AG20443 (cell line): ENCODE measurements around the gene MRPL18.
"Not testable (repeated sequence)": the region's sequence is repeated elsewhere in the genome, so short reads cannot be mapped to it uniquely, and the experiment has no call there.

Source experiments
- DNase-seq: peaks from one replicate; pipeline ENCODE4 v3.0.0; 2012; ENCODE audit warnings: low spot score, mixed read lengths

Gene MRPL18

DNA sequence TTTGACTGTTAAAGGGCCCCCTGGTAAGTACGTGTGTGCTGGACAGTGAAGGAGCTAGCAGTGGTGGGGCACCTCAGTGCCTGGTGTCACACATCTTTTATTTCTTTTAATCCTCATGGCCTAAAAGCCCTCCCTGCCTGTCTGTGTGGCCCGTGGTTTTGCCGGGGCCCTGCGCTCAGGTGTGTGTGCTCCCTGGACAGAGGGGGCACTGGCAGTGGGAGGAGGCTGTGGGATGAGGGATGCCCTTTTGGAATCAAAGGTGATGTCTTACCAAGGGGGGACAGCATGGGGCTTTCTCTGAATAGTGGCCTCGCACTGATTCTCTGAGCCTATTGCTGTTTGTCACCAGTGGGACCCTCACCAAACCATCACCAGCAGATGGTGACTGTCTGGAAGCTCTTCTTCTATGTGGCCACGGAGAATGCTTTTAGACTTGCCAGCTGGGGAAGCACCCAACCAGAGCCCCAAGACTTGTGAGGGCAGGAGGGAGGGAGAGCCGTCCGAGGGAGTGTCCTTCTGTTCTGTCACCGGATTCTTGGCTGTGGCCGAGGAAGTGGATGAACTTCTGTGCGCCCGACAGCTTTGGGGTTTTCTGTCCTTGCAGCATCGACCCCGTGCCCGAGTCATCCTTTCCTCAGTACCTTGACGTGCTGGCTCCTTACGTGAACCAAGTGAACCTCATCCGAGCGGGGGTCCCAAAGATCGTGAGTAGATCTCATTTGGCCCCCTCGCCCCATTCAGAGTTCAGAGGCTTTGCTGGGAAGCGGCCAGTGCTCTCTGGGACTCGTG is 27.9 kb downstream of the MRPL18 start:
- no peak for DNase-seq

DNA sequence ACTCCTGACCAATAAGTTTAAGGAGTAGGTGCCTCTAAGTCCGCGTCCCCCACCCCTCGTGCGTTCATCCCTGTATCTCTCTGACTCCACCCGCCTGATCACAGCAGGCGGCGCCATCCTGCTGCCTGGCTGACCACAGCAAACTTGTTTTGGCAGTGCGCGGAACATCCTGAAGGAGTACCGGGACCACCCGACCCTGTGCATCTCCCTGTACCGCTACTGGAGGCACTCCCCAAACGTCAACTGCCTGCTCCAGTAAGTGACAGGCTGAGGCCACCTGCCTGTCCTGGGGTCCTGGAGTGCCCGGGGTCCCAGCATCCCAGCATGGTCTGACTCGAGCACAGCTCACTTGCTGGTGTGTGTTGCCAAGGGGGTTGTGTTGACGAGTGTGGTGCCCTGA is 28.8 kb downstream of the MRPL18 start:
- no peak for DNase-seq

DNA sequence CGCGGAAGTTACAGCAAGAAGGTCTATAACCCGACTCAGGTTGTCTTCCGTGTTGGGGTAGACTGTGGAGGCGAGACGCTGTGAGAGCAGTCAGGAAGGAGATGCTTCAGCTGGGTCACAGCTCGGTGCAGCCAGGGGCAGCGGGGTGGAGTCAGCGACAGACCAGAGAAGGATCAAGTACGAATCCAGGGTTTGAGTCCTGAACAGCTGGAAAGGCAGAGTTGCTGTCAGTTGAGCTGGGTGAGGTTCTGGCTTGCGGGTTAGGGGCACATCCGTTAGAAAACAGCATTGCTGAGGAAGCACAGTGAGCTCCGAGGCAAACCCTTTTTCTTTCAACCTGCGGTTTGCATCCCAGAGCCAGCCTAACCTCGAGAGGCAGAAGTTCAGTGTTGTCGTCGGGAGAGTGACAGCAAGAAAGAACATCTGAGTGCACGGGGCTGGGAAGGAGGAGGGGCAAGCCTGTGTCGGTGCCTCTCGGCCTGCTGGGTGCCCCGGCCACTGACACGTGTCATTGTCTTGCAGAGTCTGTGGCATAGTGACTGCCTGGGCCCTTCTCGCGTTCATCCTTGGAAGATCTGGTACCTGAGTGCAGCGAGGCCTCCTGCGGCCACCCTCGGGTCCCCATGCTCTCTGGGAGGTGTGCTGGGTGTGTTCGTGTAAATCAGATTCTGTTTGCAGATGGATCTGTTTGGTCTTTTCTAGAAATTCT is 29.8 kb downstream of the MRPL18 start:
- no peak for DNase-seq

DNA sequence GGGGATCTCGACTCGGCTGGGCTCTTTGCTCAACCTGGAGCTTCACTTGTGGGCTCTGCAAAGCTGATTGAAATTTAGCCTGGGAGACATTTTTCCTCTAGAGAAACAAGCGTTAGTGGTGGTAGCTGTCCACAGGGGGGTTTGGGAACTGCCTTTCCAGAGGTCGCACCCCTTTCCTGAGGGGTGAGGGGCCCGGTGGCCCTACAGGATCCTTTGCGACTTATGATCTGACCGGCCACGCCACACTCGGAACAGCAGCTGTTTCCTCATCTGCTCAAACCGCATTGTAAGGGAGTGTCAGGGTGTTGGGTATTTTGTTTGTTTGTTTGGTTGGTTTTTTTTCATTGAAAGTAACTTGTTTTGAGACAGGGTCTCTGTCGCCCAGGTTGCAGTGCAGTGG is 30.9 kb downstream of the MRPL18 start:
- DNase-seq: no peak

DNA sequence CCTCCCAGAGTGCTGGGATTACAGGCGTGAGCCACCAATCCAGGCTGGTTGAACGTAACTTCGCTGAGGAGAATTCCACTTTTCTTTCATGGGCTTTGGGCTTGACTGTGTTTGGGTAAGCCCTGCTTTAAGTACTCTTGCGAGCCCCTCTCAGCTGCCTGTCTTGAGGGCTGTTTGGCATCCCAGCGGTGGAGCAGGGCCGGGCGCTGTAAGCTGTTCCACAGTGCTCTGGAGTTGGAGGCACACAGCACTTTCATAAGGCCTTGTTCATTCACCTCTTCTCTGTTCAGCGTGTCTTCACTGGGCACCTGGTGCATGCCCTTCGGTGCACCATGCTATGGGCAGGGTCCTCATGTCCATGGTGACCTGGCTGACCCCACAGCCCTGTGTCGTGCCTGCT is 31.5 kb downstream of the MRPL18 start:
- DNase-seq: no peak

DNA sequence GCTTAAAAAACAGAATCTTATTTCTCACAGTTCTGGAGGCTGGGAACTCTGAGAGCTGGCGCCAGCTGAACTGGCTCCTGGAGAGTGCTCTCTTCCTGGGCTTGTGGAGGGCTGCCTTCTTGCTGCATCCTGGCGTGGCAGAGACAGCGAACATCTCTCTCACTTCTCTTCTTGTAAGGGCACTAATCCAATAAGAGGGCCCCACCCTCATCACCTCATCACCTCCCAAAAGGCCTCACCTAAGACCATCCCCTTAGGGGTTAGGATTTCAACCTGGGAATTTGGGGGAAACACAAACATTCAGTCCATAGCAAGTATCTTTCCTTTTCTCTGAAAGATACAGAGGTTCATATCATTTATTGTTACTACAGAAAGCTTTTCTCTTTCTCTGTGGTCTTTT is 33.7 kb downstream of the MRPL18 start:
- no peak for DNase-seq

DNA sequence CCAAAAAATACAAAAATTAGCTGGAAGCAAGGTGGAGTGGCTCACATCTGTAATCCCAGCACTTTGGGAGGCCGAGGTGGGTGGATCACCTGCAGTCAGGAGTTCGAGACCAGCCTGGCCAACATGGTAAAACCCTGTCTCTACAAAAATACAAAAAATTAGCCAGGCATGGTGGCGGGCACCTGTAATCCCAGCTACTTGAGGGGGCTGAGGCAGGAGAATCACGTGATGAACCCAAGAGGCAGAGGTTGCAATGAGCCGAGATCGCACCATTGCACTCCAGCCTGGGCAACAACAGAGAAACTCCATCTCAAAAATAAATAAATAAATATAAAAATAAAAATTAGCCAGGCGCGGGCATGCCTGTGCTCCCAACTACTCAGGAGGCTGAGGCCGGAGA is 34.4 kb downstream of the MRPL18 start:
- DNase-seq: not testable (repeated sequence)

DNA sequence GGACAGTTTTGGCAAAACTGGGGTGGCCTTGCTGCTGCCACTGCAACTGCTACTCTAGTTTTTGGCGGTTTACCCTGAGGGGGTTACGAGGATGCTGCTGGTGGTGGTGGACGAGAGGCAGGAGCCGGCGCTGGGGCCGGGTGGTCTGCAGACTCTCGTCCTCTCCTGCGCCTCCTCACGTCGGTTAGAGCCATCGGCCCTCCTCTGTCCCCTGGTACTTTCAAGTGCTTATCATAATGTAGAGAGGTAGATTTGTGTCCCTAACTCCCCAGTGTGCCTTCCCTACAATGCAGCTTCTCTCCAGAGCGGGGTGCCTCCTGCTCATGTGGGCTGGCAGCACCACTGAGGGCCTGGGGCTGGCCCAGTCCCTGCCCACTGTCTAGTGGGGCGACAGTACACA is 35.7 kb downstream of the MRPL18 start:
- DNase-seq: no peak

DNA sequence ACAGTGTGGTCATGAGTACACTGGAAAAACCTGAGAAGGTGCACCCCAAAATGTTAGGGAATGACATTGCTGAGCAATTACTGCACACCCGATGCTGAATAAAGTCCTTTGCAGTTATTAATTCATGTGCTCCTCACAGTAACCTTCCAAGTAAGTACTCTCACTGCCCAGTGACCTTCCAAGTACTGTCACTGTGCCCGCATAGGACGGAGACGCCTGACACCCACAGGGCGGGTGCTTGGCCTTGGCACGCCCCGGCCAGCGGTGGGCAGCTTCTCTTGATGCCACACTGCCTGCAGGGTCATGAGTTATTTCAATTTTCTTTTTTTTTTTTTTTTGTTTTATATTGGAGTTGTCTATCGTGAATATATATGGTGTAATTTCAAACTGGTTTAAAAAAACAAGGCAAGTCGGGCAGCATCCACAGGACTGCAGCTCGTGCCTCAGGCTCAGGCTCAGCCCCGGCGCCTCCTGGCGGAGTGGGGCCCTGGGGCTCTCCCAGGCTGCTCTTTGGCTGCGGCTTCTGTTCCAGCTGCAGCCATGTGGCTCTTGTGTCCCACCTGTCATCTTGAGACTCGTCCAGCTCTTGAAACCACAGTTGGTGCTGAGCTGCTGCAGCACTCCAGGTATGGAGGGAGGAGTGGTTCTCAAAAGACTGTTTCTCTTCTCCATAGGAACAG is 36.8 kb downstream of the MRPL18 start:
- no peak for DNase-seq

DNA sequence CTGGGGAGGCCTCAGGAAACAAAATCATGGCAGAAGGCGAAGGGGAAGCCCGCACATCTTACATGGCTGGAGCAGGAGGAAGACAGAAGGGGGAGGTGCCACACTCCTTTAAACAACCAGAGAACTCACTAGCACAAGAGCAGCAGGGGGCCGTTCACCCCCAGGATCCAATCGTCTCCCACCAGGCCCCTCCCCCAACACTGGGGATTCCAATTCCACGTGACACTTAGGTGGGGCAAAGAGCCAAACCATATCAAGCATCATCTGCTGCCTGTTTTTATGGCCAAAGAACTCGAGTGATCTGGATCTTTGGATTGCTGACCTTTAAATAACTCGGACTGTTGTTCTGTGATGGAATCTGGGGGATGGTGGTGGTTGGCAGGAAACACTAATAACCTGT is 37.8 kb downstream of the MRPL18 start:
- no peak for DNase-seq

DNA sequence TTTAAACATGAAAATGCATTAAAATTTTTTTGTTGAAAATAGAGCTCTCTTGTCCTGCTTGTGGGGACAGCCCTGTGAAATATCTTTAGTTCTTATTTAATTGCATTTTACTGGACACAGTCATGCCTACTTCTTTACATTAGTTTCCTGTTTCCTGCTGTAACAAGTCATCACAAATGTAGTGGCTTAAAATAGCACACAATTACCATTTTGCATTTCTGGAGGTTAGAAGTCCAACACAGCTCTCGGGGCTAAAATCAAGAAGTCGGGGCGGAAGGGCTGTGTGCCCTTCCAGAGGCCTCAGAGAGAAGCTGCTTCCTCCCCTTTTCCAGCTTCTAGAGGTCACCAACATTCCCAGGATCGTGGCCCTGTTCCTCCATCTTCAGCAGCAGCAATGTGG is 39.3 kb downstream of the MRPL18 start:
- DNase-seq: no peak

DNA sequence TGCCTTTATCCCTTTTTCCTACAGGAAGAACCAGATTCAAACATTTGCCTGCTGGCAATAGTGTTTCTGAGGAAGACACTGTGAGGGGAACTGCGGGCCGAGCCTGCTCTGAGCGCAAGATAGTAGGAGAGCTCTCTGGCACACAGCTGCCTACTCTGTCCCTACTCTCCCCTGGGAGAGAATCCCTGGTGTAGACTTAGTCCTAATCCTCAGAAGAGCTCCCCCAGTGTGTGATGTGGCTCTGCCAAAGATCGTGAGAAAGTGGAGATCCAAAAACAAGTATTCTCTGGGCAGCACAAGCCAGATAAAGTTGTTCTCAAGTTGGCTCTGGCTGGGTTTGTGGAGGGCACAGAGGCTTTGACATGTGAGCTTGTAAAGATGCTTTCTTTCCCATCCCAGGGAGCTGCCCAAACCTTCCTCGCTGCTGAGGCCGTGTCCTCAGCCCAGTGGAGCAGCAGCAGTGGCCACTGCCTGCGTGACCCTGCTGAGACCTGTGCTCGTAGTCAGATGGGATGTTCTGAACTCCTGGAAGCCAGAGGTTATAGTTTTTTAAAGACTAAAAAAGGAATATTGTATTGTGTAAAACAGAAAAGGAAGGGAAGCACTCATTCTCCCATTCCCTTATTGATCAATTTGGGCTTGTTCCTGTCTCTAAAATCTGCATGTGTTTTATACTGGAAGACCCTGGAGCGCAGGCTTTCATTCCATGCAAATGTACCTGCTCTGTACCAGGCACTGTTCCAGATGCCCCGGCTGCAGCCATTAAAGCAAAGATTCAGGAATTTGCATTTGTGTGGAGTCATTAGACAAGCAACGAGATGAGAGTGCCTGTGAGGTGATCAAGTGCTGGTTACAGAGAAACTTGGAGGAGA is 40.5 kb downstream of the MRPL18 start:
- no peak for DNase-seq

DNA sequence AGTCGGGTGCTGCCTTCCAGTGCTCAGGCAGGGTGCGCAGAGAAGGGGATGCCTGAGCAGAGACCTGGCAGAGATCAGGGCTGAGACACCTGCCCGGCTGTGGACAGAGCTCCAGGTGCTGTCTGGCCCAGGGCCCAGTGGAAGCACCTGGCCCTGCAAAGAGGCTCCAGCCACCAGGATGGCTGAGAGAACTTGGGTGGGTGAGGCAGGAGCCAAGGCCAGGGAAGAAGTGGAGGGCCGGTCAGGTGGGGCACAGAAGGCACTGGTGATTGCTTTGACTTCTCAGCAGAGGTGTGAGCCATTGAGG is 41.1 kb downstream of the MRPL18 start:
- DNase-seq: no peak

DNA sequence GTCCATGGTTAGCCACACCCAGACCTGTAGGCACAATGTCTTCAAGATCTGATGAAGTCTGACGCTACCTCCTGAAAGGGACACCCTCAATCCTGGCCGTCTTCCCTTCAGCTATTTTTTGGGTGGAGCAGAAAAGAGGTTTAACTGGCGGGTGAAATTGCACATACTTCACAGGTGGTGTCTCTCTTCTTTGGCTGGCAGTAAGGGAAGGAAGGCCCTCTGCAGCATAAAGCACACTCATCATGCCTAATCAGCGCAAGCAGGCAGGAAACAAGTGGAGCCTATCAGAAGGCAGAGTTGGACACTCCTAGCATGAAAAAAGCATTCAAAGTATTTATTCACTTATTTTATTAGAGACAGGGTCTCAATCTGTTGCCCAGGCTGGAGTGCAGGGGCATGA is 42.7 kb downstream of the MRPL18 start:
- no peak for DNase-seq

DNA sequence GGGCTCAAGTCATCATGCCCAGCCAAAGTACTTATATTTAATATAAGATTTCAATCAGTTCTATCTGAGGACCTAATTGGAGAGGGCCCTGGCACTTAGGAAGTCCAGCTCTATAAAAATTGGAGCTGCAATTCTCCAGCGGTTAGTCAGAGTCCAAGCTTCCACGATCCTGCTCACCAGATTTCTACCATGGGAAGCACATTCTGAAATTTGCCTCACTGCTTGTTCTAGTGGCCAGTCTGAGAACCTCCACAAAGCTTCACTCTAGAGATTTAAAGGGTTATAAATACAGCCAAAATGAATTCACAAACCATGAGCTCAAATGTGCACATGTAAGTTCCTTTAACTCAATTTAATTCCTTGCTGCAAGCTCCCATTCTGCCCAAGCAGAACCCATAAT is 43.3 kb downstream of the MRPL18 start:
- DNase-seq: peak; percentile 86

DNA sequence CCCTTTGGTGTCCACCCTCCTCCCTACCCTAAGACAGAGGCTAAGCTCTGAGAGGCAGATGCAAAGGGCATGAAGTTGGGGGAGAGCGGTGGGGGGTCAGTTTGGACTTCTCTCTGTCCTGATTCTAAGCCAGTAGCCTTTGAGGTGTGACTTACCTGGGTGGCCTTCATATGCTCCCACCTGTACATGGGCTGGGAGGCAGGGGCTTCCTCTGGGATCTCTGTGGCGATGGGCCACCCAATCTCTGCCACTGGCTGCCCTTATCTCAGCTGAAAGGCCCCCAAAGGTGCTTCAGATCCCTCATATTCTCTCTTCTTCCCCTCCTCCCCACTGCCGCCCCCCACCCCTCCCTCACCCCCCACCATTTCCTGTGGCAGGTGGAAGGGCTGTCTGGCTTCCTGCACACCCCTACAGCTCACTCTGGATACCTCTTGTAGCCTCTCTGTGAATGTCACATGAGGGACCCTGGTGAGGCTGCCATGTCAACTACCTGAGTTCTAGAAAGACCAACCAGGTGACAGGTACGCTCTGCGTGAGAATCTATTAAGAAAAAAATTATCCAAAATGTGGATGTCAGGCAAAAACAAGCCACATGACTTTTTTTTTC is 43.8 kb downstream of the MRPL18 start:
- no peak for DNase-seq

DNA sequence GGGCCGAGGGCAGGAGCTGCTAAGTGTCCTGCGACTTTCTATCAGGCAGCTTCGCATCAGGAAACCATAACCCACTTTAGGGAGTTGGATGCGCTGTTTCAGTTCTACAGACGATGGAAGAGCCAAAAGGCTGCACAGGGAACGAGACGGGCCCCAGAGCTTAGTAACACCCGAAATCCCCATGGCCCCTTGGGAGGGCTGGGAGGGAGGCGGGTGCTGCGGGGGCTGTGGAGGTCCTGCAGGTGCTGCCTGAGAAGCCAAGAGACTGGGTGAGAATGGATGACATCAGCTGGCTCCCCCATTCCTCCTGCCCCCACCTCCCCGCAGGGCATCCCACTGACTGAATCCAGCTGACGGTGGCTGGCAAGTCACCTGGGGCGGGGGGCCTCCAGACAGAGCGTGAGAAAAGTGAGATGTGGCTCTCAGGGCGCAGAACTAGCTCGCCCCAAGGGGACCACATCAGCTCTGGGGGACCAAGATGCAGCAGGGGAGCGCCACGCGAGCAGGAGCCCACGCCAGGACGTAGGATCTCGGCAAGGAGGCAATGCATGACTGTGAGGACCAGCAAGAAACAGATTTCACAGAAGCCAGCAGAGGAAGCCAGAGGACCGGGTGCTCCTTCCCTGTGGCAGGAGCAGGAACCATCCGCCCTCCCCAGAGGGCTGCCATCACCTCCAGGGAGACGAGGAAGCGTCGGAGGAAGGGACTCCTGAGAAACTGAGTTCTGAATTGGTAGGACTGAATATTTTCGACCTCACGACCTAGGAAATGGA is 46.6 kb downstream of the MRPL18 start:
- no peak for DNase-seq

DNA sequence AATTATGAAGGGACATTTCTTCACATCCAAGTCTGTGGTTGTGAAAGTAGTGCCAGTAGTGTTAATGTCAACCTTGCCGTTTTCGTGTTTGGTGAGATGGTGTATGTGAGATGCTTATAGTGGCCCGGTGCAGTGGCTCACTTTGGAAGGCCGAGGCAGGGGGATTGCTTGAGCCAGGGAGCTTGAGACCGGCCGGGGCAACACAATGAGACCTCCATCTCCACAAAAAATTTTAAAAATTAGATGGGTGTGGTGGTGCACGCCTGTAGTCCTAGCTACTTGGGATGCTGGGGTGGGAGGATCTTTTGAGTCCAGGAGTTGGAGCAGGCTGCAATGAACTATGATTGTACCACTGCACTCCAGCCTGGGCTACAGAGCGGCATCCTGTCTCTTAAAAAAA is 47.2 kb downstream of the MRPL18 start:
- no peak for DNase-seq

DNA sequence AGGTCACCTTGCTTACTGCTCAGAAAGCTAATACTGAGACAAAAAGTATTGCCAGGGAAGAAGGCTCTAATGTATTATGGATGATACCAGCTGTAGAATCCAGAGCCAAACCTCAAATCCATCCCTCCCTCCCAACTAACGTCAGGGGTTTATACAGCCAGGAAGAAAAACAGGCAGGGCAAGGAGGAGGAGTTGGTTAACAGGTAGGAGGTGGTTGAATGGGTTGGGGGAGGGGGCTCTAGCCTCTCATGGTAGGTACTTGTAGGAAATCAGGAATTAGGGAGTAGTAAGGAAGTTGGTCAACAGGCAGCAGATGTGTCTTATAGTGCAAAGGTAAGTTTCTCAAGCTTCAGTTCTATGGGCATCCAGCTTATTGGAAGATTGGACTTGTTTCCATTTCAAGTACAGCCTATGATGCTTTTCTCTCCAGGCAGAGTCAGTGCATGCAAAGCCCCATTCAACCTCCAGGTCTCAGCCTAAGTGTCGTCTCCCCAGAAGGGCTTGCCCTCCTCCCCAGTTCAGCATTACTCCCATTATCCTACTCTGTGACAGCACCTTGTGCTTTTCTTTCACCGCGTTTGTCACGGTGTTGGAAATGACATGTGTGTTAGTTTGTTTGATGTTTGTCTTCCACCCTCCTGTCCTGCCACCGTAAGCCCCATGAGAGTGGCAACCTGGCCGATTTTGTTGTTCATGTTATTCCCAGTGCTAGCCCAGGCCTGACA is 47.9 kb downstream of the MRPL18 start:
- no peak for DNase-seq

DNA sequence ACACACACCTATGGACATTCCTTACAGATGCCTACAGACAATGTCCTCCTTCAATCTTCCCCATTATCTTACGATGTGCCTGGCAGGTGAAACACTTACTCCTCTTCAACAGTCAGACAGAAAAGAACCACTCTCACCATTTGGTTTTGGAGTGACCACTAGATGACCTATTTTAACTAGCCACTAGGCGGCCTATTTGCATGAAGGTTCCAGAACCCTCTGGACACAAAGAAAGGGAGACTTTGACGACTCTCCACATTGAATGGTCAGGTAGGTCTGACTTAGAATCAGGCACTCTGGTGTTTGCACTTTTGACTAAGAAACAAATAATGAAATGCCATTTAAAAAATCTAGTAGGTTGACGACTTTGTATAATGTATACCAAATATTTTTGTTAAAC is 51.8 kb downstream of the MRPL18 start:
- DNase-seq: peak; percentile 41
